Activated CD4-positive, alpha-beta T cell treated with anti-CD3 and anti-CD28 coated beads, Interleukin-2, amount 50 U/mL, for 24 hours (primary cell): ENCODE data around the gene EXOC2.
"Not testable (repeated sequence)": the region's sequence is repeated elsewhere in the genome, so short reads cannot be mapped to it uniquely, and the experiment has no call there.

Source experiments
- DNase-seq, 2 donors: peaks; one replicate each; pipeline ENCODE4 v3.0.0-alpha.2; 2020; ENCODE audit warnings: low read depth in 1 of 2, low spot score in 1 of 2

Gene EXOC2

DNA sequence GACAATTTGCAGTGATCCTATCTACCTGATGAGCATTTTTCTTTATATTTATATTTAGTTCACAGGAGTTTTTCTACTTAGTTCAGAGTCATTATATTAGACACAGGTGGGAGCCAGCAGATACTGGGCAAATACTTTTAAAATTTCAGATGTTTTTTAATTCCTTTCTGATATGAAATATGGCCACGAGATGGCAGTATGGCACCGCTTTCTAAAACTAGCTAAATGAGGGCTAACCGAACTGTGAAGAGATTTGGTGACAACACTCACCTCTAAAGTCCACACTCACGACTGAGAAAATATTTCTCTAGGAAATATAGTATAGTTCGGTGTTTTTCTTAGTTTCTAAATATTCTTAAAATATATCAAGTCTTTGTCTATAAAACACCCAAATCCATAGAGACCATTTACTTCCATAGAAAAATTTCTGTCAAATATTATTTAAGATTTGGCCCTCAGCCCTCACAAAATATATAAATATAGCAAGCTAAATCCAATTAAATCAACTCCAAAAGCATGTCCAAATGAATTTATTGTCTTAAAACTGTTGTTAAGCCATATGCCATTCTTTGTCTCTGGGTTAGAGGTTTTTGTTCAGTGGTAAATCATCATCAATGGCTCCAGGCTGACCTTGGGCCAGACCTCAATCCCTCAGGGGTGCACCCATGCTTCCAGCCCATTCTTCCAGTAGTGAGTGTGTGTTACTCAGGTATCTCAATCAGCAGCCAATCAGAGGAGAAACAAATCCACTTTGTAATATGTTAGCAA is 99.6 kb downstream of the EXOC2 start:
- DNase-seq = peak; percentile 44 to 59

DNA sequence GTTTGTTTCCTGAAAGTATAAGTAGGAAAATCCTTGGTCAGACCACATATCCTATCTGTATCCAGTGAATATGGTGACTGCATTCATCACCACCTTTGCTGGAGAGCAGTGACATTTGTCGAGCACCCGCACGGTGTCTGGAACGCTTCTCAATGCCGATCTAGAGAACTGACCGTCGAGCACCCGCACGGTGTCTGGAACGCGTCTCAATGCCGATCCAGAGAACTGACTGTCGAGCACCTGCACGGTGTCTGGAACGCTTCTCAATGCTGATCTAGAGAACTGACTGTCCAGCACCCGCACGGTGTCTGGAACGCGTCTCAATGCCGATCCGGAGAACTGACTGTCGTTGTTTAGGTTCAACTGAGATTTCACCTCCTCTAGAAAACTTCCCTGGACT is 103.8 kb downstream of the EXOC2 start:
- DNase-seq = no peak

DNA sequence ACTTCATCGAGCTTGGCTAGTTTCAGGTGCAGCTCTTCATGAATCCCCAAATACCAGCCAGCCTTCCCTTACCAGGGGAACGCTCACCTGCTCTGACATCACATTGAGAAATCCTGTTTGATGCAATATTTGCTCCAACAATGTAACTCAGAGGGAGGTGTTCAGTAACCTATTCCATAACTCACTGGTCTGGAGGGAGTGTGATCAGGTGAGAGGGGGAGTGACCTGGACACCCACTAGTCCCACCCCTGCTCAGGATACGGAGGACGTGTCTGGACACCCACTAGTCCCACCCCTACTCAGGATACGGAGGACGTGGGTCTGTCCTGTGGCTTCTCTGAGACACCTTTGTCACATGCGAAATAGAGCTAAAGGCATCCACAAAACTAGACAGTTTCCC is 106.4 kb downstream of the EXOC2 start:
- DNase-seq = no peak

DNA sequence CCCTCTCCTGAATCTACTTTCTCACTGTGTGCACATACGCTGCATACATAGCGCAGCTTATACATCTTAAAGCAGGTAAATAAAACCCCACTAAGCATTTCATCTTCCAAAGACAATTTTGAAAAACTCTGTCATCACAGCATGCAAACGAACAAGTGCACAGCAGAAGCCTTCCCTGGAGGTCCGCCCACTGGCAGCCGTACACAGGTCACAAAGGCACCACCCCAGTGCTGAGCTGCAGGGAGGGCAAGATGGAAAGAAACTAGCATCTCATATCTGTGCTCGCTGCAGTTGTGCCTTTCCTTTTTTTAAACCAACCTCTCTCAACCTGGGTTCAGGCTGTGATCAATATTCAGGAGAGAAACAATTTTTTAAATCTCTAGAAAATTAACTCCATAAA is 109.3 kb downstream of the EXOC2 start:
- no peak for DNase-seq

DNA sequence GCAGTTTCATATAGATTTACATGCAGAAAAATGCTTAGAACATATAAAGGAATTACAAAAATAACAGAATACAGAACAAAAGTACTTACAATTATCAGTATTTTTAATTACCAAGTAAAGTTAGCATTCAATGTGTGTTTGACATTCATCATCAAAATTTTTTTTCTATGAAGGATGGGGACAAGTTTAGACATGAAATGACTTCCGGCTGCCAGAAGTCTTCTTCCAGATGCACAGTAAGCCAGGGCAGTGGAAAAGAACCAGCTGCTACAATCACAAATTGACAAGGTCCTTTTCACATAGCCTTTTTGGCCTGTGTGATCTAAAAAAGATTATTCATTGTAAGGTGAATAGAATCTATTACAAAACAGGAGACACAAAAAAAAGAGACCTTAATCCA is 109.8 kb downstream of the EXOC2 start:
- DNase-seq = no peak

DNA sequence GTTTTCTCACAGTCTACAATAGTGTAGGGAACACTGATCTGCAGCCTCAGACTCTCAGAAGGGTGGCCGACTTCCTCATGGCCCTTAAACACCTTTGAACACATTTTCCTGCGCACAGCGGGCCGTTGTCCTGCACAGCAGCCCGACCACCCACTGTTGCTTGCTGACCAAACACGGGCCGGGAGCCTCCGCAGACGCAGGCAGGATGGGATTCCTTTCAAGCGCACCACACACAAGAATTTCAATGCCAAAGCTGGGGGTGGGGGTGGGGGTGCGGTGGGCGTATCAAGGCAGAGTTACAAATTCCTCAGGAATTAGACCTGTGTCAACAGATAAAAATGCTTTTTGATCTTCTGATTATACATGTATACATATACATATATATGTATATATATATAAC is 110.6 kb downstream of the EXOC2 start:
- no peak for DNase-seq

DNA sequence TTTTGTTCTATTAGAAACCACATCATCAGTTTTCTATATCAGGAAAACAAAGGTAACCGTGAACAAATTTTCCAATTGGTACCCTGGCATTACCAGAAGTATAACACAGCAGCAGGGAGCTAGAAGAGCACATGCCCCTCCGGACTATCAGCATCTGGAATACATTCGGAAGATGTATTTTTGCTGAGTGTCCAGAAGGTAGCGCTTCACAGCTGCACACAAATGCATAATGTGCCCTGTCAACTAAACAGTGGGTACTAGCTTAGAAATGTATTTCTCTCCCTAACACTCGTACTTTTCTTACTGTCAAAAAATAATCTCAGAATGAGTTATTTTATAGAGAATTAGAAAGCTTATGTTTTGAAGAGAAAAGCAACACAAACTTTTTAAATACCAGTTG is 113.6 kb downstream of the EXOC2 start:
- DNase-seq = no peak

DNA sequence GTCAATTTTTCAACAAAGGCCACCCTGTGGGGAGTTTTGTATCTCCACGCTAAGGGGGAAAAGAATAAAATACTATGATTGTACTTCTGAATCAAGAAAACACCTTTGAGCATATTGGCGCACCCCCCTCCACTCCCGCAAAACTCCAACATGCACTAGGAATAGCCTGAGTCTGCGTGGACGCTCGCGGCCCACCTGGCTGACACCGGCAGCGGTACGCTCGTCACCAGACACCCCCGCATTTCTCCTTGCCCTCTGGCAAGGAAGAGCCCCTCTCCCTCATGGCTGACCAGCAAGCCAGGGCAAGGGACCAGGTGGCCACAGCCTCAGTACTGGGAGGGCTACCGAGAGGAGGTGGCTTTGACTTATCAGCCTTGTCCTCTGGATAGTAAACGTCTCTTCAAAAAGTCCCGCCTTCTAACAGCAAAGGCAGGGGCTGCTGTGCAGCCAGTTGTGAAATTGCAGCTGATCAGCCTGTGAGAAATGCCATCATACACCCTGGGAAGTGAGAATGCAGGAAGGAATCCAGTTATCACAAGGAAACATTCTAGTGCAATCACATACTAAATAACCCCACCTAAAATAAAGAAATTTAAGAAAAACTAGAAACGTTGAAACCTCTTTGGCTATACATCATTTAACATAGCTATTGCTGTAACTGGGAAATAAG is 120.2 kb downstream of the EXOC2 start:
- DNase-seq = no peak

DNA sequence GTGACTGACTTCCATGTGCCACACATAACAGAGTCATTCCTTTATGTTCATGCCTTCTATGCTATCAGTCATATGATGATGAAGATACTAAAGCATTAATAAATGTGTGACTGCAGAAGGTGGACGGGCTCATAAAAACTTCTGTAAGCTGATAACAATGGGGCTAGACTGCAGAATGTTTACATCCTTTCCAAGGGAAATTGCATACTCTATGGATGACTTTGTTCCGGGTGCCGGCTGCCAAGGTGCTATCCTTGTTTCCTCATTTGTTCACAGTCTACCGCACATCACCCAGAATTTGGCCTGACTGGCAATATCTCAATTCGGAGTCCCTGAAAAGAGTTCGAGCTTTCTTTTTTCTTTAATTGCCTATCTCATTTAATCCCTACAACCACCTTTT is 121.0 kb downstream of the EXOC2 start:
- DNase-seq = no peak

DNA sequence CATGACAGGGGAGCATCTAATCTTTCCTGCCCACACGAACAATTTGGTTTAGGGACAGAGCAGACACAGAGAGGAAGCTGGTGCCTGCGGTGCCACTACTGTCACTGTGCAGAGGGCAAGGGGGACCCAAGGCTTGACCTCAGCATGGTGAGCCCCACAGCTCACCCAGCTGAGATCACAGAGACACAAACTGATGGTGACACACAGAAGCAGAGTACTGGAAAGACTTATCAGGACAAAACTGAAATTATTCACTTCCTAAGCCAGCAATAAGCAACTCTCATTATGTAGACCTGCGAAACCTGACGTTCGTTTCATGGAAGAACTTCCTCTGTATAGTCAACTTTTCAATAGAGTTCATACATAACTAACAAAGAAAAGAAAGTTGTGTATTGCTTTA is 122.1 kb downstream of the EXOC2 start:
- no peak for DNase-seq

DNA sequence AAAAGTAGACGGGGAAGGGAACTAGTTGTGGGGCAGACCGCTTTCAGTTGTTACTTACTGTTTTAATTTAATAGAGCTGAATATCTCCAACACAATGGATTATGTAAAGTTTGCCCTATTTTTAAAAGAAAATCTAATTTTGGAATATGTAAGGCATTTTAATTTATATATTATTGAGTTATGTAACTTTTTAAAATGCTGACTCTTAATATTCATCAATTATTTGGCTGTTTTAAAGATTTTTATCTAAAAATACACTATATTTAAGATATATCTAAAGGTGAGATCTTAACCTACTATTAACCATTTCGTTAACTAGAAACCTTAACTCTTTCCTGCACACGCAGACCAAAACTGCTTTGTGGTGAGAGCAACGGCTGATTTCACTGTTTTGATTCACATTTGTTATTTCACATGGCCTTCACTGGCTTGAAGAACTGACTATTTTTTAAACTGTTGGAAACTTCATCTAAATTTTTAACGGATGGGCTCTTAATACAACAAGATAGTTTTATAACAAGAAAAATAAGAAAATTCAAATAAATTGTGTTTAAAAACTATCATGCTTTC is 123.9 kb downstream of the EXOC2 start:
- DNase-seq = no peak

DNA sequence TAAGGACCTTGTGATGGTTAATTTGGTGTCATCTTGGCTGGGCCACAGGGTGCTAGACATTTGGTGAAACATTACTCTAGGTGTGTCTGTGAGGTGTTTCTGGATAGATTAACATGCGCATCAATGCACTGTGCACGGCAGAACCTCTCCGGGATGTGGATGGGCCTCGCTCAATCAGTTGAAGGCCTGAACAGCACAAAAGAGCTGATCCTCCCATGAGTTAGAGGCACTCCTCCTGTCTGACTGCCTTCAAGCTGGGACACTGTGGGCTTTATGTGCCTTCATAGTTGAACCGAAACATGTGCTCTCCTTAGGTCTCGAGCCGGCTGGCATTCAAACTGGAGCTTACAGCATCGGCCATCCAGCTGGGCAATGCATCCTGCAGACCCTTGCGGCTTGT is 124.9 kb downstream of the EXOC2 start:
- no peak for DNase-seq

DNA sequence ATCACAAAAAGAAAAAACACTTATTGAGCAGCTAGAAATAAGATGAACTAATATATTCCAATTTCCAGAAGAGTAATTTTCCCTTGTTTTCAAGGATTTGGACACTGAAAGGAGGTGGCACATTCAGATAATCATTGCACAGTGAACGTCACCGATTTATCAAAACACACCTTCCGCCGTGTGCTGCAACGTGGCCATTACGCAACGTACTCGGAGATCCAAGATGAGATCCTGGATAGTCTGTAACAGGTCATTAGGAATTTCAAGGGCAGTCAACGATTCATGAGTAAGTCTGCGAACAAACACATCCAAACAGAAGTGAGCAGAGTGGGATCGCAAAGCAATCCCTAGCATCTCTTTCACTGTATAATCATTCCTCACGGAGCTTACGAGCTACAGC is 129.1 kb downstream of the EXOC2 start:
- no peak for DNase-seq

DNA sequence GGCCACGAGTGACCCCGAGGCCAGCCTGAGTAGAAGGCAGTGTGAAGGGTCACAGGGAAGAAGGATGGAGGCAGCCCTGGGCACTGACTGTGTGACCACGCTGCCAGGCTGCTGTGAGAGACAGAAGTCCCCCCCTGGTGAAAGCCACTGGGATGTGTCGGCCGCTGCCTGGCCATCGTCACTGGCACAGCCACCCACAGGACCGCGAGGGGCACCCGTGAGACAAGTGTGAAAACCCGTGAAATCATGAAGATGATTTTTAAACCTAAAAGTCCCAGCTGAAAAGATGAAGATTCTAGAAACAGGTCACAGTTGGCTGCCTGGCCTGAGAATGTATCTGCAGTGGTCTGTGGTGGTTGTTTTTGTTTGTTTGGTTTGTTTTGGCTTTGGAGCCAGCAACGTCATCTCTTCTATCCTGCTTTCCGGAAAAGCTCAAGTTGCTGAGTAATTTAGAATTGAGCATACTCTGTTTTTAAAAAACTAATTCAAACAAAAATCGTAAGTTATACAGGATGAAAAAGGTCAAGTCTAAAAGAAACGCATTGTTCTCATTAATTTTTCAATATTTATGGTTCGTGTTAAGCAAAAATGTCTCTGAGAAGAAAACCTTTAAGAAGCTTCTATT is 130.8 kb downstream of the EXOC2 start:
- DNase-seq = no peak

DNA sequence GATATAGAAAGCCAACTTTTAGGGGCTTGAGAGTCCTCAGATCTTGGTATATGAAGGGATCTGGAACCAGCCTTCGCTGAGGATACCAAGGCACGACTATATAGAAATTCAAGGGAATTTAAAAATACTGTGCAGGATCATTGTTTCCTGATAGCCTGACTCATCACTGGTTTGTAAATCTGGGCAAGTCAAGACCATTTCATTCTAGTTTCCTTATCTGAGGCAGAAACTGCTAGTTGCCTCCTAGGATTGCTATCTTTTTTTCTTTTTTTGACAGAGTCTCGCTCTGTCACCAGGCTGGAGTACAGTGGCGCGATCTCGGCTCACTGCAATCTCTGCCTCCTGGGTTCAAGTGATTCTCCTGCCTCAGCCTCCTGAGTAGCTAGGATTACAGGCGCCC is 131.6 kb downstream of the EXOC2 start:
- not testable (repeated sequence) for DNase-seq

DNA sequence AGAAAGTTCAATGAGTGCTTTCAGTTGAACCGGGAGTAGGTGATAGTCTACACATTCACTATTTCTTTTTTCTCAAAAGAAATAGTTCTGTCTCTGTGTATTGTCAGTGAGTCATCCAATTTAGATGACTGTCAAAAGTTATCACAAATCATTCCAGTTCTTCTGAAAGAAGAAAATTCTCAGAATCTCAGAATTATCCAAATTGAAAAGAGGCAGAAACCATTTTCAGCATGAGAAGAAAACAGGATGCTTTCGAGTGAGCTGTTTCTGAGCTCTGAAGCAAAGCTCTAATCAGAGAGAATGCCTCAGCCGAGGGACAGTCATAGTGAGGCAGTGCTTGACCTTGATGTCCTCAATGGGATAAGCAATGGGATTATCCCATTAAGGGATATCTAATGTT is 134.0 kb downstream of the EXOC2 start:
- DNase-seq = peak in 1 of 2 donors; percentile 14

DNA sequence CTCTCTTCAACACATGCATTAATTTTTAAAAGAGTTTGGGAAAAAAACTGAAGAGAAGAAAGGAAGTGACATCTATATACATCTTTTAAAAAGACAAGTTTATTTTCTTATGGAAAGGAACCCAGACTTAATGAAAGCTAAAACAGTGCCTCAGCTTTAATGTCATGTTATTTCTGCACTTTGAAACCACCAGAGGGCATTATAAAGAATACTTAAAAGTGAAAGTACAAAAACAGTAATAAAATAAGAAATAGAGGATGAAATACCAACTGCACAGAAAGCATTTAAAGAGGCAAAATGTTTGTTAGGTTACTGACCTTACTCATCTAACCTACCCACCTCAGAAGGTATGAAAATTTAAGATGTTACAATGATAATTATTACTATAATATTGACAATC is 134.8 kb downstream of the EXOC2 start:
- DNase-seq = no peak

DNA sequence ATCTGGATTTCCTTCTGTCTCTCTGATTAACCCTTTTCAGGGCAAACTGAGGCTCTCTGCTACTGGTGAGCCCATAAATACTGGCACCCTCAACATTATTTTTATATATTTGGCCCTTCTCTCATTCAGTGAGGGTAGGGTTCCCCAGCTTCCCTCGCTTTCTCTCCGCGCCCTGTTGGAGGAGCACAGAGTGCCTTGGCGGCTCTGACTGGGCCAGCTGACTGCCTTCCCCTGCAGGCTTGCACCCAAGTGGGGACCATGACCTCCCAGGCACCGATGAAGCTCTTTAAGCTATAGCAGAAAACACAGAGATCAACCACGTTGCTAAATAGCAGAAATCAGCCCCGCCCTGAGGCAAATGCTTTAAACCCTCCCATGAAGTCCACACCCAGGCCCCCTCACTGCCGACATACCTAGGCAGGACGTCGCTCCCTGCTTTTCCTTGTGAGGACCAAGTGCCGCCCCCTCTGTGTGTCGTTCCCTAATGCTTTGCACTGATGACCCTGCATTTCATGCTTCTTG is 141.0 kb downstream of the EXOC2 start:
- no peak for DNase-seq

DNA sequence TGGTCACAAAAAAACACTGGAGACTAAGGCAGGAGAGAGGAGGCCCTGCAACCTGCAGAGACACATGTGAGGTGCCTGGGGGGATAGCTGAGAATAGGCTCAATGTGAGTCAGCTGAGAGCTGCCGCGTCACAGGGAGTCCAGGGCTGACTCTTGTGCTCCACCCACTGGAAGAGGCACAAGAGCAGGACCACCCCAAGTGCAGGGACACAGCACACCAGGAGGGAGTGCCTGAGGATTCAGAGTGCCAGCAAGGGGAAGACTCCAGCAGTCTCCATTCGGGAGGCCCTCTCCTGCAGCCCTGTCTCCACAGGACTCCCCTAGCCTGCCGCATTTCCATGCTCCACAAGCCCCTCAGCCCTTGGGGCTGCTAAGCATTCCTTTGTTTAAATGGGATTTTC is 141.5 kb downstream of the EXOC2 start:
- peak in 1 of 2 donors; percentile 19 for DNase-seq

DNA sequence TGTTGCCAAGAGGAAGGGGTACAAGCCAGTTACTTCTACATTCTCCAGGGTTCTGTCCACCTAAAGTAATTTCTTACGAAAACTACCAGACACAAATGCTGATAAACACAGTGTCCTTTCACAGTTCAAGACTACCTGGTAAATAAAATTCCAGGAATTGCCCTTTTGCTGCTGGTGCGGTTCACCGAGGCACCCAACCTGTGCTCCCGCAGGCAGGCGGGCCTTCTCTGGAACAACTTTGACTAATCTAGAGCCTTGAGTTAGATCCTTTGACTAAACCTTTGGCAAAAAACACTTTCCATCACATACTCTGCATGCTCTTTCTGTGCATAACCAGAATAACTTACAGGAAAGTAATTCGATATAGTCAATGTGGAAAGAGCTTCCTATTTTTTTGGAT is 143.0 kb downstream of the EXOC2 start:
- DNase-seq = no peak

DNA sequence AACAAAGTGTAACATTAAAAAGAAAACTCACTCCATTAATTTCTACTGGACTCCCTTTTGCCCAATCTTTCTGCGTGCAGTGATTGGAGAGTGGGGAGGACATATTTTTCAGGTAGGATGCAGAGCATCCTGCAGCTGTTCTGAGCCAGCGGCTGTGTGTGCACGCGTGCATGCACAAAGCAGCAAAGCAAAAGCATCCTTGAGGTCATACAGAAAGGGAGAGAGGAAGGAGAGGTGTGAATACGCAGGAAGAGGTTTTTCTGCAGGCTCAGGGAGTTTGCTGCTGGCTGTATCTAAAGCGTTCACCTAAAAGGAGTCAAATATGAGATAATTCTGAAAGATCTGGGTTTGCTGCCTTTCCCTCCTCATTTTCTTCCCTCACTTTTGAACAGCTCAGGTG is 144.4 kb downstream of the EXOC2 start:
- DNase-seq = peak in 1 of 2 donors; percentile 40

DNA sequence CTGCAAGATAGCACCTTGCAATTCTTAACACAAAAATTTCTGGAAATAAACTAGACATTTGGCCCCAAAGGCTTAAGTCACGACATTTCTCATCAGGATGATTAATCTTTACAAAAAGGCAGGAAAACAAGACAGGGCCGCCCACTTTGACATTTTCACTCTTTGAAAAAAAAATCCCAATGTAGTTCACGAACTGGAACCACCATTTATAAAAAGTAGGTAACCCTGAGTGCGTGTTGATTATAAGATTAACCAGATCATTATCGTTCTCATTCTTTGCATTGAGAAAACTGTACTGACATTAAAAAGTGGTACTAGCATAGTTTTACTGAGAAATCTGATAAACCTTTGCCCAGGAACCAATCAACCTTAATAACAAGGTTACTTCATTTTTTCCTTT is 144.8 kb downstream of the EXOC2 start:
- peak in 1 of 2 donors; percentile 25 for DNase-seq
